H9 (cell line): ENCODE data around the gene ARSJ. TPM values are rescaled to one million over a fixed set of nuclear protein-coding genes. Genes with fewer than 3 reads are reported as not detected.

ENCODE experiments used
- DNase-seq: peaks from one replicate; pipeline ENCODE4 v3.0.0-alpha.2; 2017
- H2AFZ ChIP-seq: one replicate; pipeline ENCODE4 v1.6.1; 2013; ENCODE audit warnings: mild to moderate bottlenecking, low read length, control low read depth, moderate library complexity
- H2AK5ac ChIP-seq: 2 replicates; pipeline ENCODE4 v1.6.1; 2013; ENCODE audit warnings: low read length, control low read depth, mixed read lengths; ENCODE audit not compliant: insufficient read length
- H2BK120ac ChIP-seq: one replicate; pipeline ENCODE4 v1.6.1; 2013; ENCODE audit warnings: low read depth, mild to moderate bottlenecking, low read length, control low read depth, inconsistent platforms; ENCODE audit not compliant: poor library complexity, severe bottlenecking
- H2BK12ac ChIP-seq: 2 replicates; pipeline ENCODE4 v1.6.1; 2013; ENCODE audit warnings: low read length, control low read depth, mixed read lengths, low read depth; ENCODE audit not compliant: insufficient read length
- H2BK15ac ChIP-seq: 2 replicates; pipeline ENCODE4 v1.6.1; 2013; ENCODE audit warnings: low read depth, low read length, control low read depth
- H2BK20ac ChIP-seq: one replicate; pipeline ENCODE4 v1.6.1; 2013; ENCODE audit warnings: low read depth, mild to moderate bottlenecking, low read length, control low read depth, inconsistent platforms; ENCODE audit not compliant: poor library complexity, severe bottlenecking
- H2BK5ac ChIP-seq: 2 replicates; pipeline ENCODE4 v1.6.1; 2013; ENCODE audit warnings: low read length, control low read depth, mixed read lengths; ENCODE audit not compliant: insufficient read length
- H3K14ac ChIP-seq: 2 replicates; pipeline ENCODE4 v1.6.1; 2013; ENCODE audit warnings: low read length, control low read depth; ENCODE audit not compliant: insufficient read depth
- H3K18ac ChIP-seq: 2 replicates; pipeline ENCODE4 v1.6.1; 2013; ENCODE audit warnings: low read depth, mild to moderate bottlenecking, mixed read lengths, low read length, control low read depth; ENCODE audit not compliant: insufficient read length
- H3K23ac ChIP-seq: 2 replicates; pipeline ENCODE4 v1.6.1; 2013; ENCODE audit warnings: low read length, control low read depth, mixed read lengths, low read depth; ENCODE audit not compliant: insufficient read length
- H3K23me2 ChIP-seq: 2 replicates; pipeline ENCODE4 v1.6.1; 2013; ENCODE audit warnings: low read depth, mild to moderate bottlenecking, mixed read lengths, low read length, control low read depth; ENCODE audit not compliant: insufficient read length, poor library complexity, severe bottlenecking
- H3K27ac ChIP-seq: 2 replicates; pipeline ENCODE4 v1.5.1; 2013; ENCODE audit warnings: low read length, control low read depth, mixed read lengths, low read depth; ENCODE audit not compliant: insufficient read length
- H3K27me3 ChIP-seq: 2 replicates; pipeline ENCODE4 v1.6.1; 2013; ENCODE audit warnings: low read length, control low read depth, inconsistent platforms; ENCODE audit not compliant: insufficient read depth
- H3K4ac ChIP-seq: 2 replicates; pipeline ENCODE4 v1.6.1; 2013; ENCODE audit warnings: low read depth, mild to moderate bottlenecking, control low read depth, inconsistent platforms, low read length, moderate library complexity
- H3K4me1 ChIP-seq: 2 replicates; pipeline ENCODE4 v1.6.1; 2013; ENCODE audit warnings: low read length, control low read depth, inconsistent platforms; ENCODE audit not compliant: insufficient read depth
- H3K4me2 ChIP-seq: 2 replicates; pipeline ENCODE4 v1.6.1; 2013; ENCODE audit warnings: low read length, control low read depth, mixed read lengths; ENCODE audit not compliant: insufficient read length, insufficient read depth
- H3K56ac ChIP-seq: 2 replicates; pipeline ENCODE4 v1.6.1; 2013; ENCODE audit warnings: low read depth, mild to moderate bottlenecking, mixed read lengths, low read length, control low read depth; ENCODE audit not compliant: insufficient read length
- H3K79me1 ChIP-seq: 2 replicates; pipeline ENCODE4 v1.6.1; 2013; ENCODE audit warnings: low read depth, mild to moderate bottlenecking, moderate library complexity, low read length, control low read depth, inconsistent platforms; ENCODE audit not compliant: insufficient read depth, poor library complexity, severe bottlenecking
- H3K79me2 ChIP-seq: 2 replicates; pipeline ENCODE4 v1.6.1; 2013; ENCODE audit warnings: low read length, control low read depth, inconsistent platforms; ENCODE audit not compliant: insufficient read depth
- H3K9ac ChIP-seq: 2 replicates; pipeline ENCODE4 v1.6.1; 2013; ENCODE audit warnings: low read length, control low read depth, mixed read lengths; ENCODE audit not compliant: insufficient read length; ENCODE audit errors: extremely low read depth
- H3K9me3 ChIP-seq: one replicate; pipeline ENCODE4 v1.6.1; 2013; ENCODE audit warnings: low read depth, low read length, inconsistent platforms; ENCODE audit not compliant: control insufficient read depth
- H3T11ph ChIP-seq: one replicate; pipeline ENCODE4 v1.6.1; 2013; ENCODE audit warnings: mild to moderate bottlenecking, low read length, control low read depth, inconsistent platforms
- H4K20me1 ChIP-seq: one replicate; pipeline ENCODE4 v1.6.1; 2013; ENCODE audit not compliant: control insufficient read depth, insufficient read length, insufficient read depth
- H4K5ac ChIP-seq: 2 replicates; pipeline ENCODE4 v1.6.1; 2013; ENCODE audit warnings: low read depth, mild to moderate bottlenecking, mixed read lengths, low read length, control low read depth; ENCODE audit not compliant: insufficient read length
- H4K8ac ChIP-seq: replicated peaks from 2 replicates; pipeline ENCODE4 v1.6.1; 2013; ENCODE audit warnings: low read length, control low read depth, mixed read lengths, low read depth; ENCODE audit not compliant: insufficient read length
- H4K91ac ChIP-seq: 2 replicates; pipeline ENCODE4 v1.6.1; 2013; ENCODE audit warnings: low read depth, mild to moderate bottlenecking, moderate library complexity, mixed read lengths, low read length, control low read depth; ENCODE audit not compliant: insufficient read length
- H3K27ac Mint-ChIP-seq, 3 experiments: 2 replicates in 2 of 3; 3 replicates in 1 of 3; pipeline ENCODE4 v1.8.0; 2020 to 2021; ENCODE audit warnings: mixed read lengths in 3 of 3, mild to moderate bottlenecking in 1 of 3, moderate library complexity in 1 of 3
- H3K27me3 Mint-ChIP-seq: 2 replicates; pipeline ENCODE4 v1.8.0; 2021; ENCODE audit warnings: low read depth, mild to moderate bottlenecking, moderate library complexity, mixed read lengths
- H3K36me3 Mint-ChIP-seq, 3 experiments: 2 replicates in 2 of 3; 3 replicates in 1 of 3; pipeline ENCODE4 v1.8.0; 2020 to 2021; ENCODE audit warnings: low read depth in 3 of 3, mixed read lengths in 3 of 3; ENCODE audit not compliant: insufficient read depth in 1 of 3
- H3K4me1 Mint-ChIP-seq, 2 experiments: 2 replicates each; pipeline ENCODE4 v1.8.0; 2020; ENCODE audit warnings: mixed read lengths in 2 of 2
- H3K4me3 Mint-ChIP-seq, 2 experiments: 2 replicates in 1 of 2; 3 replicates in 1 of 2; pipeline ENCODE4 v1.8.0; 2020 to 2021; ENCODE audit warnings: mild to moderate bottlenecking in 2 of 2, mixed read lengths in 2 of 2, moderate library complexity in 1 of 2
- H3K9me3 Mint-ChIP-seq, 2 experiments: 2 replicates in 1 of 2; 3 replicates in 1 of 2; pipeline ENCODE4 v1.8.0; 2020; ENCODE audit warnings: mild to moderate bottlenecking in 2 of 2, mixed read lengths in 2 of 2, moderate library complexity in 1 of 2
- CTCF ChIP-seq: fragments of 200-600 bp; sonication (generic); conservative IDR thresholded peaks from 3 replicates; pipeline ENCODE4 v1.8.0; 2021; ENCODE audit warnings: antibody characterized with exemption, mild to moderate bottlenecking
- WGBS: extraction: QIAGEN DNeasy Blood & Tissue Kit; methylation state at CpG from one replicate; pipeline ENCODE4 v1.1.7; 2013; ENCODE audit warnings: missing lambda C conversion rate, low lambda C conversion rate, mixed read lengths; ENCODE audit not compliant: insufficient read length; ENCODE audit errors: extremely low coverage; 5-methylcytosine and 5-hydroxymethylcytosine counted together
- total RNA-seq: library from RNA; stranded (reverse); gene quantifications from 2 replicates; pipeline ENCODE4 v1.2.1, GENCODE V29; 2021

The ARSJ gene
- total RNA-seq, 1 experiment from 2014 or later: 1.1 TPM

- no peaks in the 10 kb centered on the region for H3K27me3 Mint-ChIP-seq
- no peak overlapping the region for H3T11ph ChIP-seq
- H3K4me1 ChIP-seq: peaks cover 2% of the 10 kb centered on the region
- no peak overlapping the region for H3K23ac ChIP-seq
- H4K91ac ChIP-seq: no peak overlapping the region
- H4K5ac ChIP-seq: no peak overlapping the region
- no peak overlapping the region for H3K14ac ChIP-seq
- peaks cover 0 to 2% of the 10 kb centered on the region in 2 experiments; a peak in 2 of 5 replicates for H3K9me3 Mint-ChIP-seq
- no peak overlapping the region for H2BK15ac ChIP-seq
- H3K9me3 ChIP-seq: no peaks in the 10 kb centered on the region
- no peak for DNase-seq
- no peak overlapping the region for H3K27ac Mint-ChIP-seq
- no peak overlapping the region for H3K27ac ChIP-seq
- WGBS: no CpG with 5 or more reads among the region's 1 CpG
- no peaks in the 10 kb centered on the region for H3K79me2 ChIP-seq
- no peak overlapping the region for H2AK5ac ChIP-seq
- no peak overlapping the region for H2BK12ac ChIP-seq
- no peak overlapping the region for H4K8ac ChIP-seq
- no peak for TF ChIP-seq CTCF
- no peak overlapping the region for H3K9ac ChIP-seq
- no peak overlapping the region for H2BK20ac ChIP-seq
- H3K27me3 ChIP-seq: no peaks in the 10 kb centered on the region
- peaks cover 11 to 12% of the 10 kb centered on the region in 2 experiments for H3K4me1 Mint-ChIP-seq
- H3K56ac ChIP-seq: no peak overlapping the region
- no peaks in the 10 kb centered on the region for H4K20me1 ChIP-seq
- H2BK5ac ChIP-seq: no peak overlapping the region
- no peaks in the 10 kb centered on the region for H3K36me3 Mint-ChIP-seq
- no peak overlapping the region for H3K4ac ChIP-seq
- no peak overlapping the region for H3K18ac ChIP-seq
- H3K23me2 ChIP-seq: no peaks in the 10 kb centered on the region
- H3K79me1 ChIP-seq: no peaks in the 10 kb centered on the region
- H3K4me2 ChIP-seq: no peak overlapping the region
- H2BK120ac ChIP-seq: no peak overlapping the region
- H2AFZ ChIP-seq: no peak overlapping the region
- H3K4me3 Mint-ChIP-seq: no peak overlapping the region
These were observed 36.4 kb downstream of the ARSJ start for GRCh38 chr4:113943085-113943484.
